ENCODE data around the gene HSFX3. TPM values are rescaled to one million over a fixed set of nuclear protein-coding genes. Genes with fewer than 3 reads are reported as not detected.
"Not testable (repeated sequence)": the region's sequence is repeated elsewhere in the genome, so short reads cannot be mapped to it uniquely, and the experiment has no call there.

Gene HSFX3
- total RNA-seq, 1 donor from 2014 or later = not detected

GRCh38 chrX:149551245-149551938 lies 1.7 kb upstream of the HSFX3 start:
- H3K4me2 ChIP-seq (ENCODE audit: low read length); H3K36me3 ChIP-seq (ENCODE audit: insufficient read depth, low read length); H3K27me3 ChIP-seq (ENCODE audit: insufficient read depth, low read length); H3K27ac ChIP-seq (ENCODE audit: low read depth, low read length); H3K4me3 Mint-ChIP-seq (ENCODE audit: unreplicated experiment); H3K36me3 Mint-ChIP-seq (ENCODE audit: low read depth, unreplicated experiment); H3K79me2 ChIP-seq (ENCODE audit: insufficient read depth, low read length); H2AFZ ChIP-seq (ENCODE audit: low read depth, low read length); H3K27me3 Mint-ChIP-seq (ENCODE audit: low read depth, unreplicated experiment); H3K9ac ChIP-seq (ENCODE audit: low read length); H3K4me1 Mint-ChIP-seq (ENCODE audit: low read depth, unreplicated experiment); H3K4me1 ChIP-seq (ENCODE audit: insufficient read depth, low read length); H3K9me3 Mint-ChIP-seq (ENCODE audit: unreplicated experiment); H3K4me3 ChIP-seq (ENCODE audit: insufficient read depth, low read depth, low read length); DNase-seq (ENCODE audit: low read depth); H4K20me1 ChIP-seq (ENCODE audit: insufficient read depth, low read length); H3K9me3 ChIP-seq (ENCODE audit: insufficient read depth, low read depth, low read length); H3K27ac Mint-ChIP-seq (ENCODE audit: unreplicated experiment): not testable (repeated sequence)
- peak; percentile 99 for FAIRE-seq

GRCh38 chrX:149550454-149550853 lies 730 bp upstream of the HSFX3 start:
- not testable (repeated sequence) for H4K20me1 ChIP-seq (ENCODE audit: insufficient read depth, low read length); H2AFZ ChIP-seq (ENCODE audit: low read depth, low read length); H3K36me3 Mint-ChIP-seq (ENCODE audit: low read depth, unreplicated experiment); H3K9me3 Mint-ChIP-seq (ENCODE audit: unreplicated experiment); FAIRE-seq; H3K4me3 Mint-ChIP-seq (ENCODE audit: unreplicated experiment); H3K79me2 ChIP-seq (ENCODE audit: insufficient read depth, low read length); H3K4me3 ChIP-seq (ENCODE audit: insufficient read depth, low read depth, low read length); H3K27ac ChIP-seq (ENCODE audit: low read depth, low read length); H3K9me3 ChIP-seq (ENCODE audit: insufficient read depth, low read depth, low read length); H3K27ac Mint-ChIP-seq (ENCODE audit: unreplicated experiment); H3K27me3 Mint-ChIP-seq (ENCODE audit: low read depth, unreplicated experiment); H3K9ac ChIP-seq (ENCODE audit: low read length); H3K4me2 ChIP-seq (ENCODE audit: low read length); H3K27me3 ChIP-seq (ENCODE audit: insufficient read depth, low read length); H3K4me1 ChIP-seq (ENCODE audit: insufficient read depth, low read length); H3K4me1 Mint-ChIP-seq (ENCODE audit: low read depth, unreplicated experiment); H3K36me3 ChIP-seq (ENCODE audit: insufficient read depth, low read length); DNase-seq (ENCODE audit: low read depth)

GRCh38 chrX:149547782-149548181 lies 1.9 kb downstream of the HSFX3 start:
- not testable (repeated sequence) for H4K20me1 ChIP-seq (ENCODE audit: insufficient read depth, low read length); H3K4me3 Mint-ChIP-seq (ENCODE audit: unreplicated experiment); H3K36me3 Mint-ChIP-seq (ENCODE audit: low read depth, unreplicated experiment)

GRCh38 chrX:149546962-149547361 lies 2.8 kb downstream of the HSFX3 start:
- not testable (repeated sequence) for H3K27ac Mint-ChIP-seq (ENCODE audit: unreplicated experiment); H3K4me3 ChIP-seq (ENCODE audit: insufficient read depth, low read depth, low read length); H3K9me3 Mint-ChIP-seq (ENCODE audit: unreplicated experiment); H3K27me3 Mint-ChIP-seq (ENCODE audit: low read depth, unreplicated experiment); H2AFZ ChIP-seq (ENCODE audit: low read depth, low read length); H3K4me1 ChIP-seq (ENCODE audit: insufficient read depth, low read length); DNase-seq (ENCODE audit: low read depth); H3K4me3 Mint-ChIP-seq (ENCODE audit: unreplicated experiment); H3K9ac ChIP-seq (ENCODE audit: low read length); H3K9me3 ChIP-seq (ENCODE audit: insufficient read depth, low read depth, low read length); H4K20me1 ChIP-seq (ENCODE audit: insufficient read depth, low read length); H3K36me3 Mint-ChIP-seq (ENCODE audit: low read depth, unreplicated experiment); H3K4me2 ChIP-seq (ENCODE audit: low read length); H3K27ac ChIP-seq (ENCODE audit: low read depth, low read length); H3K36me3 ChIP-seq (ENCODE audit: insufficient read depth, low read length); H3K4me1 Mint-ChIP-seq (ENCODE audit: low read depth, unreplicated experiment); H3K79me2 ChIP-seq (ENCODE audit: insufficient read depth, low read length); H3K27me3 ChIP-seq (ENCODE audit: insufficient read depth, low read length)
- peak; percentile 41 for FAIRE-seq

More at GRCh38 chrX:149547782-149548181, 1.9 kb downstream of the HSFX3 start:
- H3K4me3 ChIP-seq (ENCODE audit: insufficient read depth, low read depth, low read length); H3K4me2 ChIP-seq (ENCODE audit: low read length); H3K4me1 Mint-ChIP-seq (ENCODE audit: low read depth, unreplicated experiment); H3K9me3 Mint-ChIP-seq (ENCODE audit: unreplicated experiment); FAIRE-seq; H3K9ac ChIP-seq (ENCODE audit: low read length); H3K27me3 Mint-ChIP-seq (ENCODE audit: low read depth, unreplicated experiment); DNase-seq (ENCODE audit: low read depth); H3K79me2 ChIP-seq (ENCODE audit: insufficient read depth, low read length); H2AFZ ChIP-seq (ENCODE audit: low read depth, low read length); H3K27ac Mint-ChIP-seq (ENCODE audit: unreplicated experiment); H3K9me3 ChIP-seq (ENCODE audit: insufficient read depth, low read depth, low read length); H3K4me1 ChIP-seq (ENCODE audit: insufficient read depth, low read length); H3K27ac ChIP-seq (ENCODE audit: low read depth, low read length); H3K27me3 ChIP-seq (ENCODE audit: insufficient read depth, low read length); H3K36me3 ChIP-seq (ENCODE audit: insufficient read depth, low read length): not testable (repeated sequence)

GRCh38 chrX:149545545-149546543 lies 3.9 kb downstream of the HSFX3 start:
- H3K27ac ChIP-seq (ENCODE audit: low read depth, low read length); H3K36me3 ChIP-seq (ENCODE audit: insufficient read depth, low read length); H3K4me2 ChIP-seq (ENCODE audit: low read length); H3K36me3 Mint-ChIP-seq (ENCODE audit: low read depth, unreplicated experiment); H3K9ac ChIP-seq (ENCODE audit: low read length); H3K4me3 ChIP-seq (ENCODE audit: insufficient read depth, low read depth, low read length); H2AFZ ChIP-seq (ENCODE audit: low read depth, low read length); H3K27me3 Mint-ChIP-seq (ENCODE audit: low read depth, unreplicated experiment); H3K79me2 ChIP-seq (ENCODE audit: insufficient read depth, low read length); H3K4me1 Mint-ChIP-seq (ENCODE audit: low read depth, unreplicated experiment); H3K27ac Mint-ChIP-seq (ENCODE audit: unreplicated experiment); H3K4me3 Mint-ChIP-seq (ENCODE audit: unreplicated experiment); DNase-seq (ENCODE audit: low read depth); H3K9me3 Mint-ChIP-seq (ENCODE audit: unreplicated experiment); H3K9me3 ChIP-seq (ENCODE audit: insufficient read depth, low read depth, low read length); H3K4me1 ChIP-seq (ENCODE audit: insufficient read depth, low read length); H4K20me1 ChIP-seq (ENCODE audit: insufficient read depth, low read length); H3K27me3 ChIP-seq (ENCODE audit: insufficient read depth, low read length): not testable (repeated sequence)
- peak; percentile 23 for FAIRE-seq

All from astrocyte (in vitro differentiated cells and primary cell).